PC-3 (cell line): ENCODE results near the gene DNAH14.

Source experiments
- EZH2 ChIP-seq: fragments of 300-600 bp; sonication (generic); IDR thresholded peaks from one replicate; pipeline ENCODE4 v1.6.1; 2017; ENCODE audit warnings: antibody characterized with exemption, mild to moderate bottlenecking, low read length; ENCODE audit not compliant: unreplicated experiment
- EZH2phosphoT487 ChIP-seq: fragments of 300-600 bp; sonication (generic); IDR thresholded peaks from 2 replicates; pipeline ENCODE4 v1.6.1; 2018; ENCODE audit warnings: mild to moderate bottlenecking, antibody characterized with exemption, low read length, borderline replicate concordance
- TF ChIP-seq, protein P1 (sequence below): fragments of 300-600 bp; sonication (generic); conservative IDR thresholded peaks from 2 replicates; pipeline ENCODE4 v1.5.1; 2017; ENCODE audit warnings: antibody characterized with exemption, low read depth, mild to moderate bottlenecking, low read length

GRCh38 chr1:225280563-225280962 is 351.1 kb downstream of the DNAH14 start:
- TF ChIP-seq, protein P1, sequence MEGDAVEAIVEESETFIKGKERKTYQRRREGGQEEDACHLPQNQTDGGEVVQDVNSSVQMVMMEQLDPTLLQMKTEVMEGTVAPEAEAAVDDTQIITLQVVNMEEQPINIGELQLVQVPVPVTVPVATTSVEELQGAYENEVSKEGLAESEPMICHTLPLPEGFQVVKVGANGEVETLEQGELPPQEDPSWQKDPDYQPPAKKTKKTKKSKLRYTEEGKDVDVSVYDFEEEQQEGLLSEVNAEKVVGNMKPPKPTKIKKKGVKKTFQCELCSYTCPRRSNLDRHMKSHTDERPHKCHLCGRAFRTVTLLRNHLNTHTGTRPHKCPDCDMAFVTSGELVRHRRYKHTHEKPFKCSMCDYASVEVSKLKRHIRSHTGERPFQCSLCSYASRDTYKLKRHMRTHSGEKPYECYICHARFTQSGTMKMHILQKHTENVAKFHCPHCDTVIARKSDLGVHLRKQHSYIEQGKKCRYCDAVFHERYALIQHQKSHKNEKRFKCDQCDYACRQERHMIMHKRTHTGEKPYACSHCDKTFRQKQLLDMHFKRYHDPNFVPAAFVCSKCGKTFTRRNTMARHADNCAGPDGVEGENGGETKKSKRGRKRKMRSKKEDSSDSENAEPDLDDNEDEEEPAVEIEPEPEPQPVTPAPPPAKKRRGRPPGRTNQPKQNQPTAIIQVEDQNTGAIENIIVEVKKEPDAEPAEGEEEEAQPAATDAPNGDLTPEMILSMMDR: no peak
- TF ChIP-seq EZH2phosphoT487: no peak
- no peak for TF ChIP-seq EZH2
